H9 (cell line): ENCODE results near the gene TIAM2. TPM values are rescaled to one million over a fixed set of nuclear protein-coding genes. Genes with fewer than 3 reads are reported as not detected.

ENCODE experiments used
- DNase-seq: peaks from one replicate; pipeline ENCODE4 v3.0.0-alpha.2; 2017
- H2AFZ ChIP-seq: one replicate; pipeline ENCODE4 v1.6.1; 2013; ENCODE audit warnings: mild to moderate bottlenecking, low read length, control low read depth, moderate library complexity
- H2AK5ac ChIP-seq: 2 replicates; pipeline ENCODE4 v1.6.1; 2013; ENCODE audit warnings: low read length, control low read depth, mixed read lengths; ENCODE audit not compliant: insufficient read length
- H2BK120ac ChIP-seq: one replicate; pipeline ENCODE4 v1.6.1; 2013; ENCODE audit warnings: low read depth, mild to moderate bottlenecking, low read length, control low read depth, inconsistent platforms; ENCODE audit not compliant: poor library complexity, severe bottlenecking
- H2BK12ac ChIP-seq: 2 replicates; pipeline ENCODE4 v1.6.1; 2013; ENCODE audit warnings: low read length, control low read depth, mixed read lengths, low read depth; ENCODE audit not compliant: insufficient read length
- H2BK15ac ChIP-seq: 2 replicates; pipeline ENCODE4 v1.6.1; 2013; ENCODE audit warnings: low read depth, low read length, control low read depth
- H2BK20ac ChIP-seq: one replicate; pipeline ENCODE4 v1.6.1; 2013; ENCODE audit warnings: low read depth, mild to moderate bottlenecking, low read length, control low read depth, inconsistent platforms; ENCODE audit not compliant: poor library complexity, severe bottlenecking
- H2BK5ac ChIP-seq: 2 replicates; pipeline ENCODE4 v1.6.1; 2013; ENCODE audit warnings: low read length, control low read depth, mixed read lengths; ENCODE audit not compliant: insufficient read length
- H3K14ac ChIP-seq: 2 replicates; pipeline ENCODE4 v1.6.1; 2013; ENCODE audit warnings: low read length, control low read depth; ENCODE audit not compliant: insufficient read depth
- H3K18ac ChIP-seq: 2 replicates; pipeline ENCODE4 v1.6.1; 2013; ENCODE audit warnings: low read depth, mild to moderate bottlenecking, mixed read lengths, low read length, control low read depth; ENCODE audit not compliant: insufficient read length
- H3K23ac ChIP-seq: 2 replicates; pipeline ENCODE4 v1.6.1; 2013; ENCODE audit warnings: low read length, control low read depth, mixed read lengths, low read depth; ENCODE audit not compliant: insufficient read length
- H3K23me2 ChIP-seq: 2 replicates; pipeline ENCODE4 v1.6.1; 2013; ENCODE audit warnings: low read depth, mild to moderate bottlenecking, mixed read lengths, low read length, control low read depth; ENCODE audit not compliant: insufficient read length, poor library complexity, severe bottlenecking
- H3K27ac ChIP-seq: 2 replicates; pipeline ENCODE4 v1.5.1; 2013; ENCODE audit warnings: low read length, control low read depth, mixed read lengths, low read depth; ENCODE audit not compliant: insufficient read length
- H3K27me3 ChIP-seq: 2 replicates; pipeline ENCODE4 v1.6.1; 2013; ENCODE audit warnings: low read length, control low read depth, inconsistent platforms; ENCODE audit not compliant: insufficient read depth
- H3K4ac ChIP-seq: 2 replicates; pipeline ENCODE4 v1.6.1; 2013; ENCODE audit warnings: low read depth, mild to moderate bottlenecking, control low read depth, inconsistent platforms, low read length, moderate library complexity
- H3K4me1 ChIP-seq: 2 replicates; pipeline ENCODE4 v1.6.1; 2013; ENCODE audit warnings: low read length, control low read depth, inconsistent platforms; ENCODE audit not compliant: insufficient read depth
- H3K4me2 ChIP-seq: 2 replicates; pipeline ENCODE4 v1.6.1; 2013; ENCODE audit warnings: low read length, control low read depth, mixed read lengths; ENCODE audit not compliant: insufficient read length, insufficient read depth
- H3K56ac ChIP-seq: 2 replicates; pipeline ENCODE4 v1.6.1; 2013; ENCODE audit warnings: low read depth, mild to moderate bottlenecking, mixed read lengths, low read length, control low read depth; ENCODE audit not compliant: insufficient read length
- H3K79me1 ChIP-seq: 2 replicates; pipeline ENCODE4 v1.6.1; 2013; ENCODE audit warnings: low read depth, mild to moderate bottlenecking, moderate library complexity, low read length, control low read depth, inconsistent platforms; ENCODE audit not compliant: insufficient read depth, poor library complexity, severe bottlenecking
- H3K79me2 ChIP-seq: 2 replicates; pipeline ENCODE4 v1.6.1; 2013; ENCODE audit warnings: low read length, control low read depth, inconsistent platforms; ENCODE audit not compliant: insufficient read depth
- H3K9ac ChIP-seq: 2 replicates; pipeline ENCODE4 v1.6.1; 2013; ENCODE audit warnings: low read length, control low read depth, mixed read lengths; ENCODE audit not compliant: insufficient read length; ENCODE audit errors: extremely low read depth
- H3K9me3 ChIP-seq: one replicate; pipeline ENCODE4 v1.6.1; 2013; ENCODE audit warnings: low read depth, low read length, inconsistent platforms; ENCODE audit not compliant: control insufficient read depth
- H3T11ph ChIP-seq: one replicate; pipeline ENCODE4 v1.6.1; 2013; ENCODE audit warnings: mild to moderate bottlenecking, low read length, control low read depth, inconsistent platforms
- H4K20me1 ChIP-seq: one replicate; pipeline ENCODE4 v1.6.1; 2013; ENCODE audit not compliant: control insufficient read depth, insufficient read length, insufficient read depth
- H4K5ac ChIP-seq: 2 replicates; pipeline ENCODE4 v1.6.1; 2013; ENCODE audit warnings: low read depth, mild to moderate bottlenecking, mixed read lengths, low read length, control low read depth; ENCODE audit not compliant: insufficient read length
- H4K8ac ChIP-seq: replicated peaks from 2 replicates; pipeline ENCODE4 v1.6.1; 2013; ENCODE audit warnings: low read length, control low read depth, mixed read lengths, low read depth; ENCODE audit not compliant: insufficient read length
- H4K91ac ChIP-seq: 2 replicates; pipeline ENCODE4 v1.6.1; 2013; ENCODE audit warnings: low read depth, mild to moderate bottlenecking, moderate library complexity, mixed read lengths, low read length, control low read depth; ENCODE audit not compliant: insufficient read length
- H3K27ac Mint-ChIP-seq, 3 experiments: 2 replicates in 2 of 3; 3 replicates in 1 of 3; pipeline ENCODE4 v1.8.0; 2020 to 2021; ENCODE audit warnings: mixed read lengths in 3 of 3, mild to moderate bottlenecking in 1 of 3, moderate library complexity in 1 of 3
- H3K27me3 Mint-ChIP-seq: 2 replicates; pipeline ENCODE4 v1.8.0; 2021; ENCODE audit warnings: low read depth, mild to moderate bottlenecking, moderate library complexity, mixed read lengths
- H3K36me3 Mint-ChIP-seq, 3 experiments: 2 replicates in 2 of 3; 3 replicates in 1 of 3; pipeline ENCODE4 v1.8.0; 2020 to 2021; ENCODE audit warnings: low read depth in 3 of 3, mixed read lengths in 3 of 3; ENCODE audit not compliant: insufficient read depth in 1 of 3
- H3K4me1 Mint-ChIP-seq, 2 experiments: 2 replicates each; pipeline ENCODE4 v1.8.0; 2020; ENCODE audit warnings: mixed read lengths in 2 of 2
- H3K4me3 Mint-ChIP-seq, 2 experiments: 2 replicates in 1 of 2; 3 replicates in 1 of 2; pipeline ENCODE4 v1.8.0; 2020 to 2021; ENCODE audit warnings: mild to moderate bottlenecking in 2 of 2, mixed read lengths in 2 of 2, moderate library complexity in 1 of 2
- H3K9me3 Mint-ChIP-seq, 2 experiments: 2 replicates in 1 of 2; 3 replicates in 1 of 2; pipeline ENCODE4 v1.8.0; 2020; ENCODE audit warnings: mild to moderate bottlenecking in 2 of 2, mixed read lengths in 2 of 2, moderate library complexity in 1 of 2
- WGBS: extraction: QIAGEN DNeasy Blood & Tissue Kit; methylation state at CpG from one replicate; pipeline ENCODE4 v1.1.7; 2013; ENCODE audit warnings: missing lambda C conversion rate, low lambda C conversion rate, mixed read lengths; ENCODE audit not compliant: insufficient read length; ENCODE audit errors: extremely low coverage; 5-methylcytosine and 5-hydroxymethylcytosine counted together
- total RNA-seq: library from RNA; stranded (reverse); gene quantifications from 2 replicates; pipeline ENCODE4 v1.2.1, GENCODE V29; 2021
- TF ChIP-seq, protein P1 (sequence below): fragments of 200-600 bp; sonication (generic); conservative IDR thresholded peaks from 3 replicates; pipeline ENCODE4 v1.8.0; 2021; ENCODE audit warnings: antibody characterized with exemption, mild to moderate bottlenecking

Gene TIAM2
- total RNA-seq, 1 experiment from 2014 or later = 6.3 TPM

- Histone ChIP-seq H3T11ph (no peak overlapping the region), H4K5ac (no peak overlapping the region), H2BK20ac (no peak overlapping the region), H2BK12ac (no peak overlapping the region), H2BK120ac (no peak overlapping the region), H3K23ac (no peak overlapping the region), H3K23me2 (peaks cover 3% of the 10 kb centered on the region), H2AK5ac (no peak overlapping the region), H3K4me2 (no peak overlapping the region), H3K27ac (no peak overlapping the region), H3K27me3 (no peaks in the 10 kb centered on the region), H3K14ac (no peak overlapping the region), H4K8ac (no peak overlapping the region), H4K20me1 (no peaks in the 10 kb centered on the region), H3K9ac (no peak overlapping the region), H3K4me1 (no peaks in the 10 kb centered on the region), H2BK15ac (no peak overlapping the region), H2BK5ac (no peak overlapping the region), H3K79me1 (no peaks in the 10 kb centered on the region), H3K4ac (no peak overlapping the region), H3K9me3 (no peaks in the 10 kb centered on the region), H3K18ac (no peak overlapping the region), H4K91ac (no peak overlapping the region), H3K79me2 (no peaks in the 10 kb centered on the region), H2AFZ (no peak overlapping the region), H3K56ac (no peak overlapping the region)
- Mint-ChIP-seq H3K9me3 (no peaks in the 10 kb centered on the region), H3K4me1 (peaks cover 0 to 2% of the 10 kb centered on the region in 2 experiments; a peak in 2 of 4 replicates), H3K4me3 (no peak overlapping the region), H3K36me3 (peaks cover 34 to 66% (median 64%) of the 10 kb centered on the region in 3 experiments), H3K27ac (no peak overlapping the region), H3K27me3 (no peaks in the 10 kb centered on the region)
- no peak for DNase-seq
- WGBS = no CpG with 5 or more reads among the region's 5 CpGs
- TF ChIP-seq, protein P1, sequence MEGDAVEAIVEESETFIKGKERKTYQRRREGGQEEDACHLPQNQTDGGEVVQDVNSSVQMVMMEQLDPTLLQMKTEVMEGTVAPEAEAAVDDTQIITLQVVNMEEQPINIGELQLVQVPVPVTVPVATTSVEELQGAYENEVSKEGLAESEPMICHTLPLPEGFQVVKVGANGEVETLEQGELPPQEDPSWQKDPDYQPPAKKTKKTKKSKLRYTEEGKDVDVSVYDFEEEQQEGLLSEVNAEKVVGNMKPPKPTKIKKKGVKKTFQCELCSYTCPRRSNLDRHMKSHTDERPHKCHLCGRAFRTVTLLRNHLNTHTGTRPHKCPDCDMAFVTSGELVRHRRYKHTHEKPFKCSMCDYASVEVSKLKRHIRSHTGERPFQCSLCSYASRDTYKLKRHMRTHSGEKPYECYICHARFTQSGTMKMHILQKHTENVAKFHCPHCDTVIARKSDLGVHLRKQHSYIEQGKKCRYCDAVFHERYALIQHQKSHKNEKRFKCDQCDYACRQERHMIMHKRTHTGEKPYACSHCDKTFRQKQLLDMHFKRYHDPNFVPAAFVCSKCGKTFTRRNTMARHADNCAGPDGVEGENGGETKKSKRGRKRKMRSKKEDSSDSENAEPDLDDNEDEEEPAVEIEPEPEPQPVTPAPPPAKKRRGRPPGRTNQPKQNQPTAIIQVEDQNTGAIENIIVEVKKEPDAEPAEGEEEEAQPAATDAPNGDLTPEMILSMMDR = no peak
Measured at GRCh38 chr6:155290491-155290890, 295.4 kb downstream of the TIAM2 start.
